Measurements from ENCODE around the gene DOCK11.
"Not testable (repeated sequence)": the region's sequence is repeated elsewhere in the genome, so short reads cannot be mapped to it uniquely, and the experiment has no call there.

DOCK11 gene

GRCh38 chrX:118694638-118695037, 199.0 kb downstream of the DOCK11 start:
- H3K27me3 ChIP-seq (replicated peaks in 2 of 5; ENCODE audit: control insufficient read depth in 4 of 5, insufficient read depth in 5 of 5, low read length in 4 of 5): no peaks in the 10 kb centered on the region
- ChIA-PET CTCF (no interaction called here), POLR2A (no interaction called here)
- H3K4me1 ChIP-seq (ENCODE audit: control extremely low read depth in 1 of 4, control insufficient read depth in 4 of 4, insufficient read depth in 4 of 4, low read length in 3 of 4): peaks cover 0 to 3% (median 0%) of the 10 kb centered on the region in 4 experiments
- H3K9me3 ChIP-seq (ENCODE audit: control extremely low read depth in 1 of 5, control insufficient read depth in 4 of 5, insufficient read depth in 2 of 5, low read depth in 1 of 5, low read length in 4 of 5): no peaks in the 10 kb centered on the region
- H3K4me3 ChIP-seq (ENCODE audit: control insufficient read depth in 1 of 7, extremely low read depth in 1 of 7, insufficient read depth in 4 of 7, low read depth in 2 of 7, low read length in 6 of 7): no peak overlapping the region
- H3K27ac ChIP-seq (ENCODE audit: insufficient read depth in 1 of 2, low read depth in 1 of 2, low read length in 2 of 2, poor library complexity in 1 of 2, severe bottlenecking in 2 of 2): no peak overlapping the region
- peaks cover 0 to 4% (median 2%) of the 10 kb centered on the region in 4 experiments for H3K36me3 ChIP-seq (ENCODE audit: control insufficient read depth in 4 of 4, insufficient read depth in 4 of 4, low read length in 3 of 4)
- 85% methylated on average over 4 of the region's 6 CpGs for WGBS (ENCODE audit: insufficient coverage)
- peak in 2 of 3 donors; percentile 17 to 20 for DNase-seq

- Histone ChIP-seq H3K36me3 (ENCODE audit: control insufficient read depth in 4 of 4, insufficient read depth in 4 of 4, low read length in 3 of 4) (no peaks in the 10 kb centered on the region), H3K9me3 (ENCODE audit: control extremely low read depth in 1 of 5, control insufficient read depth in 4 of 5, insufficient read depth in 2 of 5, low read depth in 1 of 5, low read length in 4 of 5) (no peaks in the 10 kb centered on the region), H3K4me3 (ENCODE audit: control insufficient read depth in 1 of 7, extremely low read depth in 1 of 7, insufficient read depth in 4 of 7, low read depth in 2 of 7, low read length in 6 of 7) (no peak overlapping the region), H3K27me3 (replicated peaks in 2 of 5; ENCODE audit: control insufficient read depth in 4 of 5, insufficient read depth in 5 of 5, low read length in 4 of 5) (no peaks in the 10 kb centered on the region), H3K4me1 (ENCODE audit: control extremely low read depth in 1 of 4, control insufficient read depth in 4 of 4, insufficient read depth in 4 of 4, low read length in 3 of 4) (peaks cover 0 to 3% (median 0%) of the 10 kb centered on the region in 4 experiments), H3K27ac (ENCODE audit: insufficient read depth in 1 of 2, low read depth in 1 of 2, low read length in 2 of 2, poor library complexity in 1 of 2, severe bottlenecking in 2 of 2) (no peak overlapping the region)
- CTCF ChIA-PET: no interaction called here
- WGBS (ENCODE audit: insufficient coverage): no CpG with 5 or more reads among the region's 5 CpGs
- POLR2A ChIA-PET: no interaction called here
- DNase-seq: peak in 2 of 3 donors; percentile 50 to 52
These were observed 203.0 kb downstream of the DOCK11 start for GRCh38 chrX:118698516-118699170.

GRCh38 chrX:118702741-118703140, 207.1 kb downstream of the DOCK11 start:
- no peak for DNase-seq
- Histone ChIP-seq H3K4me1 (ENCODE audit: control extremely low read depth in 1 of 4, control insufficient read depth in 4 of 4, insufficient read depth in 4 of 4, low read length in 3 of 4) (peaks cover 0 to 3% (median 0%) of the 10 kb centered on the region in 4 experiments), H3K4me3 (ENCODE audit: control insufficient read depth in 1 of 7, extremely low read depth in 1 of 7, insufficient read depth in 4 of 7, low read depth in 2 of 7, low read length in 6 of 7) (no peak overlapping the region), H3K27me3 (replicated peaks in 2 of 5; ENCODE audit: control insufficient read depth in 4 of 5, insufficient read depth in 5 of 5, low read length in 4 of 5) (no peaks in the 10 kb centered on the region), H3K9me3 (ENCODE audit: control extremely low read depth in 1 of 5, control insufficient read depth in 4 of 5, insufficient read depth in 2 of 5, low read depth in 1 of 5, low read length in 4 of 5) (no peaks in the 10 kb centered on the region), H3K36me3 (ENCODE audit: control insufficient read depth in 4 of 4, insufficient read depth in 4 of 4, low read length in 3 of 4) (no peaks in the 10 kb centered on the region), H3K27ac (ENCODE audit: insufficient read depth in 1 of 2, low read depth in 1 of 2, low read length in 2 of 2, poor library complexity in 1 of 2, severe bottlenecking in 2 of 2) (no peak overlapping the region)
- no CpG with 5 or more reads among the region's 5 CpGs for WGBS (ENCODE audit: insufficient coverage)
- ChIA-PET CTCF (interaction anchor here (0.7 kb wide), 1 partner anchor 13 kb away, joined by 3 read pairs; no protein-coding TSS in a partner anchor), POLR2A (no interaction called here)

- 85% methylated on average over 4 of the region's 4 CpGs for WGBS (ENCODE audit: insufficient coverage)
These were observed 211.1 kb downstream of the DOCK11 start for GRCh38 chrX:118706681-118707080.

GRCh38 chrX:118714521-118714920, 218.9 kb downstream of the DOCK11 start:
- H3K27ac ChIP-seq (ENCODE audit: insufficient read depth in 1 of 2, low read depth in 1 of 2, low read length in 2 of 2, poor library complexity in 1 of 2, severe bottlenecking in 2 of 2): no peak overlapping the region
- POLR2A ChIA-PET: no interaction called here
- no CpG with 5 or more reads among the region's 1 CpG for WGBS (ENCODE audit: insufficient coverage)
- no peaks in the 10 kb centered on the region for H3K27me3 ChIP-seq (replicated peaks in 2 of 5; ENCODE audit: control insufficient read depth in 4 of 5, insufficient read depth in 5 of 5, low read length in 4 of 5)
- H3K4me3 ChIP-seq (ENCODE audit: control insufficient read depth in 1 of 7, extremely low read depth in 1 of 7, insufficient read depth in 4 of 7, low read depth in 2 of 7, low read length in 6 of 7): no peak overlapping the region
- no peak for DNase-seq
- H3K9me3 ChIP-seq (ENCODE audit: control extremely low read depth in 1 of 5, control insufficient read depth in 4 of 5, insufficient read depth in 2 of 5, low read depth in 1 of 5, low read length in 4 of 5): no peaks in the 10 kb centered on the region
- H3K36me3 ChIP-seq (ENCODE audit: control insufficient read depth in 4 of 4, insufficient read depth in 4 of 4, low read length in 3 of 4): no peaks in the 10 kb centered on the region
- peaks cover 0 to 17% (median 3%) of the 10 kb centered on the region in 4 experiments for H3K4me1 ChIP-seq (ENCODE audit: control extremely low read depth in 1 of 4, control insufficient read depth in 4 of 4, insufficient read depth in 4 of 4, low read length in 3 of 4)
- CTCF ChIA-PET: no interaction called here

More at GRCh38 chrX:118706681-118707080, 211.1 kb downstream of the DOCK11 start:
- no peak for DNase-seq
- Histone ChIP-seq H3K9me3 (ENCODE audit: control extremely low read depth in 1 of 5, control insufficient read depth in 4 of 5, insufficient read depth in 2 of 5, low read depth in 1 of 5, low read length in 4 of 5) (no peaks in the 10 kb centered on the region), H3K4me3 (ENCODE audit: control insufficient read depth in 1 of 7, extremely low read depth in 1 of 7, insufficient read depth in 4 of 7, low read depth in 2 of 7, low read length in 6 of 7) (no peak overlapping the region), H3K27ac (ENCODE audit: insufficient read depth in 1 of 2, low read depth in 1 of 2, low read length in 2 of 2, poor library complexity in 1 of 2, severe bottlenecking in 2 of 2) (no peak overlapping the region), H3K4me1 (ENCODE audit: control extremely low read depth in 1 of 4, control insufficient read depth in 4 of 4, insufficient read depth in 4 of 4, low read length in 3 of 4) (no peaks in the 10 kb centered on the region), H3K27me3 (replicated peaks in 2 of 5; ENCODE audit: control insufficient read depth in 4 of 5, insufficient read depth in 5 of 5, low read length in 4 of 5) (no peaks in the 10 kb centered on the region), H3K36me3 (ENCODE audit: control insufficient read depth in 4 of 4, insufficient read depth in 4 of 4, low read length in 3 of 4) (no peaks in the 10 kb centered on the region)
- CTCF ChIA-PET: interaction anchor here (0.9 kb wide), 1 partner anchor 57 kb away, joined by 3 read pairs; no protein-coding TSS in a partner anchor
- POLR2A ChIA-PET: no interaction called here

GRCh38 chrX:118715917-118716316, 220.3 kb downstream of the DOCK11 start:
- peak in 1 of 3 donors; percentile 36 for DNase-seq
- WGBS (ENCODE audit: insufficient coverage): 60% methylated on average over 5 of the region's 14 CpGs
- H3K27ac ChIP-seq (ENCODE audit: insufficient read depth in 1 of 2, low read depth in 1 of 2, low read length in 2 of 2, poor library complexity in 1 of 2, severe bottlenecking in 2 of 2); POLR2A ChIA-PET; H3K27me3 ChIP-seq (replicated peaks in 2 of 5; ENCODE audit: control insufficient read depth in 4 of 5, insufficient read depth in 5 of 5, low read length in 4 of 5); H3K4me3 ChIP-seq (ENCODE audit: control insufficient read depth in 1 of 7, extremely low read depth in 1 of 7, insufficient read depth in 4 of 7, low read depth in 2 of 7, low read length in 6 of 7); CTCF ChIA-PET; H3K36me3 ChIP-seq (ENCODE audit: control insufficient read depth in 4 of 4, insufficient read depth in 4 of 4, low read length in 3 of 4); H3K9me3 ChIP-seq (ENCODE audit: control extremely low read depth in 1 of 5, control insufficient read depth in 4 of 5, insufficient read depth in 2 of 5, low read depth in 1 of 5, low read length in 4 of 5): not testable (repeated sequence)
- H3K4me1 ChIP-seq (ENCODE audit: control extremely low read depth in 1 of 4, control insufficient read depth in 4 of 4, insufficient read depth in 4 of 4, low read length in 3 of 4): peaks cover 0 to 17% (median 3%) of the 10 kb centered on the region in 4 experiments

- DNase-seq; CTCF ChIA-PET; H3K27me3 ChIP-seq (replicated peaks in 2 of 5; ENCODE audit: control insufficient read depth in 4 of 5, insufficient read depth in 5 of 5, low read length in 4 of 5); H3K9me3 ChIP-seq (ENCODE audit: control extremely low read depth in 1 of 5, control insufficient read depth in 4 of 5, insufficient read depth in 2 of 5, low read depth in 1 of 5, low read length in 4 of 5); POLR2A ChIA-PET; H3K4me3 ChIP-seq (ENCODE audit: control insufficient read depth in 1 of 7, extremely low read depth in 1 of 7, insufficient read depth in 4 of 7, low read depth in 2 of 7, low read length in 6 of 7); H3K27ac ChIP-seq (ENCODE audit: insufficient read depth in 1 of 2, low read depth in 1 of 2, low read length in 2 of 2, poor library complexity in 1 of 2, severe bottlenecking in 2 of 2); H3K36me3 ChIP-seq (ENCODE audit: control insufficient read depth in 4 of 4, insufficient read depth in 4 of 4, low read length in 3 of 4): not testable (repeated sequence)
- peaks cover 0 to 17% (median 3%) of the 10 kb centered on the region in 4 experiments for H3K4me1 ChIP-seq (ENCODE audit: control extremely low read depth in 1 of 4, control insufficient read depth in 4 of 4, insufficient read depth in 4 of 4, low read length in 3 of 4)
- WGBS (ENCODE audit: insufficient coverage): 94% methylated on average over 20 of the region's 28 CpGs
These were observed 221.2 kb downstream of the DOCK11 start for GRCh38 chrX:118716833-118717232.

Data from common myeloid progenitor, CD34-positive (primary cell).